Lower leg skin (tissue), 4 donors: ENCODE data around the gene C12orf43. TPM values are rescaled to one million over a fixed set of nuclear protein-coding genes. Genes with fewer than 3 reads are reported as not detected.
"Not testable (repeated sequence)": the region's sequence is repeated elsewhere in the genome, so short reads cannot be mapped to it uniquely, and the experiment has no call there.

Source experiments
- DNase-seq, 2 donors: peaks; one replicate each; pipeline ENCODE4 v3.0.0-alpha.2; 2019; ENCODE audit warnings: low spot score in 2 of 2
- H3K4me3 ChIP-seq: fragments of 200-600 bp; sonication (generic); 2 replicates; pipeline ENCODE4 v1.5.1; 2017; ENCODE audit warnings: mild to moderate bottlenecking, low read depth; ENCODE audit not compliant: poor library complexity, severe bottlenecking
- CTCF ChIP-seq, 3 donors: fragments of 450-650 bp; IDR thresholded peaks; one replicate each; pipeline ENCODE4 v1.5.1; 2016; ENCODE audit warnings: antibody characterized with exemption in 3 of 3, mild to moderate bottlenecking in 3 of 3, moderate library complexity in 2 of 3
- POLR2A ChIP-seq, 2 donors: fragments of 450-650 bp; IDR thresholded peaks; one replicate each; pipeline ENCODE4 v1.6.1; 2016 to 2017; ENCODE audit warnings: antibody characterized with exemption in 2 of 2, mild to moderate bottlenecking in 1 of 2, moderate library complexity in 1 of 2
- WGBS, 2 donors: methylation state at CpG; one replicate each; pipeline ENCODE4 v1.1.5; 2018; 5-methylcytosine and 5-hydroxymethylcytosine counted together
- intact Hi-C: fragments of 100-400 bp; cut with DNase I; formaldehyde crosslinking; loops from one replicate; pipeline ENCODE4 v1.15.0; 2023; ENCODE audit warnings: low total_unique reads
- total RNA-seq, 4 donors: library from RNA; depleted of rRNA; stranded (reverse); fragments of >200 nt; gene quantifications; one replicate each; pipeline ENCODE4 v1.1.0, GENCODE V29; 2016

C12orf43 gene
- 1 to 10 TPM; 4.3 to 8.9 (median 6.1) TPM for total RNA-seq

GRCh38 chr12:121015825-121016766 lies at the start of gene C12orf43:
C12orf43 (minus strand) TSS chr12:121016487; CDS start chr12:121016474, 13 bp downstream.
- H3K4me3 ChIP-seq = peak within 1 kb of the TSS; percentile 63
- no peak for TF ChIP-seq CTCF (IDR thresholded peaks at IDR 0.05)
- no peak for TF ChIP-seq POLR2A (IDR thresholded peaks at IDR 0.05)
- WGBS, 2 donors = 1 to 2% methylated on average over 33 to 34 of the region's 34 CpGs
- DNase-seq = peak; percentile 95 to 98
- intact Hi-C loops = no loop called here

- 69 to 72% methylated on average over 2 of the region's 2 CpGs for WGBS, 2 donors
- no peak for DNase-seq
- TF ChIP-seq CTCF (IDR thresholded peaks at IDR 0.05) = no peak
- no peak for TF ChIP-seq POLR2A (IDR thresholded peaks at IDR 0.05)
- intact Hi-C loops = no loop called here
- no peak overlapping the region for H3K4me3 ChIP-seq
Observed at GRCh38 chr12:121065345-121065744, 49.1 kb upstream of the C12orf43 start.

GRCh38 chr12:121064586-121064985 lies 48.3 kb upstream of the C12orf43 start:
- peak in 1 of 2 donors; percentile 34 for DNase-seq
- H3K4me3 ChIP-seq, intact Hi-C loops: not testable (repeated sequence)
- WGBS, 2 donors = 90 to 95% methylated on average over 12 of the region's 12 CpGs

GRCh38 chr12:121064116-121064515 lies 47.8 kb upstream of the C12orf43 start:
- no peak overlapping the region for H3K4me3 ChIP-seq
- 59 to 74% methylated on average over 1 of the region's 1 CpG for WGBS, 2 donors
- intact Hi-C loops = no loop called here
- DNase-seq = peak in 1 of 2 donors; percentile 32
- TF ChIP-seq POLR2A (IDR thresholded peaks at IDR 0.05) (no peak), CTCF (IDR thresholded peaks at IDR 0.05) (no peak)

GRCh38 chr12:121062391-121063045 lies 46.2 kb upstream of the C12orf43 start:
- 88 to 91% methylated on average over 11 of the region's 11 CpGs for WGBS, 2 donors
- TF ChIP-seq POLR2A (IDR thresholded peaks at IDR 0.05) = no peak
- no peak for TF ChIP-seq CTCF (IDR thresholded peaks at IDR 0.05)
- no peak overlapping the region for H3K4me3 ChIP-seq
- intact Hi-C loops = no loop called here
- DNase-seq = peak in 1 of 2 donors; percentile 53

GRCh38 chr12:121061831-121062230 lies 45.5 kb upstream of the C12orf43 start:
- no peak for DNase-seq
- TF ChIP-seq POLR2A (IDR thresholded peaks at IDR 0.05) = no peak
- TF ChIP-seq CTCF (IDR thresholded peaks at IDR 0.05) = no peak
- intact Hi-C loops = no loop called here
- no peak overlapping the region for H3K4me3 ChIP-seq
- WGBS, 2 donors = 55% methylated on average over 2 of the region's 2 CpGs
